ENCODE measurements around the gene PPP1R9A.

Gene PPP1R9A

GRCh38 chr7:94909179-94909466 is 1.7 kb downstream of the PPP1R9A start:
- no peak for DNase-seq (ENCODE audit: low read depth)

GRCh38 chr7:94912085-94912484 is 4.7 kb downstream of the PPP1R9A start:
- DNase-seq (ENCODE audit: low read depth): no peak

- DNase-seq (ENCODE audit: low read depth): no peak
These were observed 6.0 kb downstream of the PPP1R9A start for GRCh38 chr7:94913391-94913790.

GRCh38 chr7:94921911-94922310 is 14.5 kb downstream of the PPP1R9A start:
- DNase-seq (ENCODE audit: low read depth): no peak

- DNase-seq (ENCODE audit: low read depth): no peak
These were observed 15.1 kb downstream of the PPP1R9A start for GRCh38 chr7:94922457-94922856.

GRCh38 chr7:94923412-94923811 is 16.0 kb downstream of the PPP1R9A start:
- DNase-seq (ENCODE audit: low read depth): no peak

- no peak for DNase-seq (ENCODE audit: low read depth)
These were observed 20.8 kb downstream of the PPP1R9A start for GRCh38 chr7:94928168-94928707.

- no peak for DNase-seq (ENCODE audit: low read depth)
These were observed 26.0 kb downstream of the PPP1R9A start for GRCh38 chr7:94933256-94933990.

- no peak for DNase-seq (ENCODE audit: low read depth)
These were observed 32.0 kb downstream of the PPP1R9A start for GRCh38 chr7:94939395-94939794.

GRCh38 chr7:94940241-94940640 is 32.8 kb downstream of the PPP1R9A start:
- DNase-seq (ENCODE audit: low read depth): no peak

GRCh38 chr7:94941844-94942632 is 34.6 kb downstream of the PPP1R9A start:
- DNase-seq (ENCODE audit: low read depth): no peak

GRCh38 chr7:94943134-94943533 is 35.7 kb downstream of the PPP1R9A start:
- peak; percentile 2 for DNase-seq (ENCODE audit: low read depth)

GRCh38 chr7:94949532-94949931 is 42.1 kb downstream of the PPP1R9A start:
- DNase-seq (ENCODE audit: low read depth): no peak

- DNase-seq (ENCODE audit: low read depth): no peak
These were observed 48.4 kb downstream of the PPP1R9A start for GRCh38 chr7:94955807-94956206.

GRCh38 chr7:94957061-94957460 is 49.7 kb downstream of the PPP1R9A start:
- DNase-seq (ENCODE audit: low read depth): no peak

GRCh38 chr7:94962661-94963060 is 55.3 kb downstream of the PPP1R9A start:
- no peak for DNase-seq (ENCODE audit: low read depth)

- no peak for DNase-seq (ENCODE audit: low read depth)
These were observed 62.2 kb downstream of the PPP1R9A start for GRCh38 chr7:94969434-94970084.

- no peak for DNase-seq (ENCODE audit: low read depth)
These were observed 62.7 kb downstream of the PPP1R9A start for GRCh38 chr7:94970085-94970576.

GRCh38 chr7:94971051-94971867 is 63.9 kb downstream of the PPP1R9A start:
- peak; percentile 4 for DNase-seq (ENCODE audit: low read depth)

- no peak for DNase-seq (ENCODE audit: low read depth)
These were observed 64.9 kb downstream of the PPP1R9A start for GRCh38 chr7:94972296-94972695.

GRCh38 chr7:94973844-94974243 is 66.5 kb downstream of the PPP1R9A start:
- no peak for DNase-seq (ENCODE audit: low read depth)

GRCh38 chr7:94974423-94974822 is 67.0 kb downstream of the PPP1R9A start:
- DNase-seq (ENCODE audit: low read depth): no peak

Measured in amniotic epithelial cell (primary cell).